GM21723 (cell line): ENCODE results near the gene CABCOCO1.
"Not testable (repeated sequence)": the region's sequence is repeated elsewhere in the genome, so short reads cannot be mapped to it uniquely, and the experiment has no call there.

ENCODE experiments used
- ATAC-seq: cut with Tn5 transposase; IDR thresholded peaks from one replicate; pipeline ENCODE4 v1.9.1; 2021; ENCODE audit warnings: mild to moderate bottlenecking, moderate library complexity; ENCODE audit not compliant: unreplicated experiment

Gene CABCOCO1

GRCh38 chr10:61642150-61642571 is 20.6 kb upstream of the CABCOCO1 start:
- ATAC-seq = no peak

DNA sequence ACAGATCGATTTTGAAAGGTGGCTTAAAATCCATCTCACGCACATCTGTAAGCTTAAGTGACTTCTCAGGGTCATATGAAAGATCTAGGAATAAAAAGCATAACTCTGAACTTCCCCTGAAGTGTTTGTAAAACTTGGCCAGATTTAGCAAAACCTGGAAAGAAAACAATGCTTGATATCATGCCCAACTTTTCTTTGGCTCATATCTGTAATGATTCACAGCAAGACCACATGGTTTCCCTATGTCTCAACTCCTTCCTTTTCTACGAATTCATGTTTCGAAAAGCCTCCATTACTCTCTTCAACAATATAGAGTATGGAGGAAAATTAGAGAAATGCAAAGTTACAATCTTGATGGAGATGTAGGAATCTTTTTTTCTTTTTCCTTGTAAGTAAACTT is 20.1 kb upstream of the CABCOCO1 start:
- ATAC-seq = no peak

GRCh38 chr10:61643316-61643751 is 19.4 kb upstream of the CABCOCO1 start:
- no peak for ATAC-seq

- ATAC-seq = no peak
These were observed 9.0 kb upstream of the CABCOCO1 start for GRCh38 chr10:61653699-61654098.

- no peak for ATAC-seq
These were observed 7.3 kb upstream of the CABCOCO1 start for GRCh38 chr10:61655335-61655851.

DNA sequence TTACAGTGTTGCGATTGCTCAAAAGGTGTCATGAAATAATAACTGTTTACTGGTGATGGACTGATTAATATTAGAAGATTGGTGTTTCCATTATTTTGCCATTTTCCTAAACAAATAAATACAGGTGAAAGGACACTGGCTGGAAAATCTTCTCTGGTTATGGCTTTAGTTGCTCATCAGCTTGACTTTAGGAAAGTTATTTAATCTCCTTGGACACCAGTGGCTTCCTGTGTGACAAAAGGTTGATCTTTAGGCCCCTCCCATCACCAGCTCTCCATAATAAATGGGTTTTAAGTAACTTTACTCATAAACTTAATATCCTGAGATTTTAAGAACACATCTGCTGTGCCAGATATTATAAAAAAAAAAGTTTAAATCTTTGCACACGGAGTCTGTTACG is 737 bp downstream of the CABCOCO1 start:
- no peak for ATAC-seq

GRCh38 chr10:61664985-61665384 is 2.3 kb downstream of the CABCOCO1 start:
- ATAC-seq = no peak

DNA sequence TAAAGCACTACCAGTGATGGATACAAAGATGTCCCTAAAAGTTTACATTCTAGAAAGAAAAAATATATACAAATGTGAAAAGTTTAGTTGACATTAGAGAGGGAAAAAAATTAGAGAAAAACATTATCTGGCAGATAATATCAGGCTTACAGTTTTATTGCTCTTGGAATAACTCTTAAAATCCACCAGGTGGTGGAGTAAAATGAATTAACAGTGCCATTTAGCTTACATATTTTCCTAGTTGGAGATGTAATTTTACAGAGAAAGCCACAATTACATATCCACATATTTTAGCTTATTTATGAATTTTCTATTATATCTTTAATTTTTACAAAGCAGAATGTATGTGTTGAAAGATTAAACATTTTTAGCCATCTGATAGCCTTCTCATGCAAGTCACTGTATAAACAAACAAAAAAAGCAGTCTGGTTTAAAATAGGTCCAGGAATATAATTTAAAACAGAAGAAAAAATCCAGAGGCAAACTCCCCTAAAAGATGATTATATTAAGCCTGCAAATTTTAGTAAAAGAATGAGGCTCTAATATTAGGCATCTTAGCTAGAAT is 6.5 kb downstream of the CABCOCO1 start:
- ATAC-seq = no peak

GRCh38 chr10:61669849-61670248 is 7.1 kb downstream of the CABCOCO1 start:
- no peak for ATAC-seq

- ATAC-seq = no peak
These were observed 10.6 kb downstream of the CABCOCO1 start for GRCh38 chr10:61673360-61673759.

DNA sequence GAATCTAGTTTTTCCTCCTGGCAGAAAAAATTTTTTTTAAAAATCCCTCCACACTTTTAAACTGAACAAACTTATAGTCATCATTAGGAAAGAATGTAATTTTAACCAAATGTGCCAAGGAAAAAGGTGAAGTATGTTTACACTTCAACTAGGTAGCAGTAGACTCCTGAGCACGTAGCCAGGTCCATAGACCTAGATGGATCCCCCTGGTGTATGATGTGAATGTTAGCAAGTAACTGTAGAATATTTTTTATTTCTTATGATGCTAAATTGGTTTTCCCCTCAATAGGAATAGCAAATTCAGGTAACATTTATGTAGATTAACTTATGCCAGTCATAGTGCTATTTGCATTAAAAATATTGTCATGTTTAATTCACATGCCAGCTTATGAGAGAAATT is 19.6 kb downstream of the CABCOCO1 start:
- ATAC-seq = no peak

GRCh38 chr10:61683319-61683718 is 20.6 kb downstream of the CABCOCO1 start:
- ATAC-seq = no peak

GRCh38 chr10:61684894-61685507 is 22.3 kb downstream of the CABCOCO1 start:
- no peak for ATAC-seq

- ATAC-seq = no peak
These were observed 26.0 kb downstream of the CABCOCO1 start for GRCh38 chr10:61688551-61689308.

DNA sequence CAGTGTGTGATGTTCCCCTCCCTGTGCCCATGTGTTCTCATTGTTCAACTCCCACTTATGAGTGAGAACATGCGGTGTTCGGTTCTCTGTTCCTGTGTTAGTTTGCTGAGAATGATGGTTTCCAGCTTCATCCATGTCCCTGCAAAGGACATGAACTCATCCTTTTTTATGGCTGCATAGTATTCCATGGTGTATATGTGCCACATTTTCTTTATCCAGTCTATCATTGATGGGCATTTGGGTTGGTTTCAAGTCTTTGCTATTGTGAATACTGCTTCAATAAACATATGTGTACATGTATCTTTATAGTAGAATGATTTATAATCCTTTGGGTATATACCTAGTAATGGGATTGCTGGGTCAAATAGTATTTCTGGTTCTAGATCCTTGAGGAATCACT is 28.9 kb downstream of the CABCOCO1 start:
- not testable (repeated sequence) for ATAC-seq

- no peak for ATAC-seq
These were observed 29.8 kb downstream of the CABCOCO1 start for GRCh38 chr10:61692447-61693010.

DNA sequence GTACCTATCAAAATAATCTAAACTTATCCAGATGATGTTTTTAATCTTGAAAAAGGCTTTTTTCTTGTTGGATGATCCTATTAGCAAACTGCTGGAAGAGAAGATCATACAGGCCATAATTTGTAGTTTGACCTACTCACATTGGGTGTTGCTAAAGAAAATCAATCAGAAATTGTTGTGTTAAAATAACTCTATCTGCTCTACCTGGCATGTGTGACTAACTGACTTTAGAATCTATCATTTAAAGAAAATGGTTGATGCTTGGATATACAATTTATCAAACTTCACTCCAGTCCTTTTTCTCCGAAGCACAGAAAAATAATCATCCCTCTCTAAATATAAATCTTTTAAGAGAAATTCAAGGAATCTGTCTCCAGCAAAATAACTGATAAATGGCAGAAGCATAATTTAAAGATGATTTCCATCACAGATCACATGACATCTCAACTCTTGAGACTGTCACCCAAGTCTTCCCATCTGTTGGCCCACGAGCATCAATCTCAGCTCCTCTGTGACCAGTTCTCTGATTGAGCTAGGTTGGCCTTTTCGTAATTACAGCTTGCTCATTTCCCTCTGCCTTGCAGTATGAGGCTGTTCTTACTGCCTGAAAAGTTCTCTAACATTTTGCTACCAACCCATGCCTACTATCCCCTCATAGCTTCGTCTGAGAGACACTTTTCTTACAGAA is 36.4 kb downstream of the CABCOCO1 start:
- ATAC-seq = no peak

DNA sequence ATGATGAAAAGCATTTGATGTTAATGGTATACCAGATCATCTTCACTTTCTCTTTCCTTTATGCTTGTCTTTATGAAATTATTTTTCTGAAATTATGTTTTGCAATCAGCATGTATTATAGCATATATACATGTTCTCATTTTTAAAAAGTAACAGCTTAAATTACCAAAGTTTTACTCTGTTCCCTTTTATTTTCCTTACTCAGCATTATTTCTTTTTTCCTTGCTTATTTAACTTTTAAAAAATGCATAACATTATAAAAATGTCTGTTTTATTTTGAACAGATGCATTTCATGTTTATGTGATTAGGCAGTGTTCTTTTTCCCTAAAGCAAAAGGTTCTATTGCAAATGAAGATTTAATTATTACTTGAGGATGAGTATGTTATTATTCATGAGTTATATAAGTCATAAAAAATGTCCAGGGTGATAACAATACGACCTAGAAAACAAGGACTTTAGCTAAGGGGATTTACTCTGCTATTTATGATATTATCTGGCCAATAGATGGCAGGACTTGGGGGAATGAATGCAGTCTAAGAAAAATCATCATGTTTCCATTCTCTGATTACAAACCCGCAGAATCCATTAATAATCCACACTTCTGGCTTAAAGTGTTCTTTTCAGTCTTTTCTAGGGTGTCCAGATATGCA is 38.5 kb downstream of the CABCOCO1 start:
- no peak for ATAC-seq

DNA sequence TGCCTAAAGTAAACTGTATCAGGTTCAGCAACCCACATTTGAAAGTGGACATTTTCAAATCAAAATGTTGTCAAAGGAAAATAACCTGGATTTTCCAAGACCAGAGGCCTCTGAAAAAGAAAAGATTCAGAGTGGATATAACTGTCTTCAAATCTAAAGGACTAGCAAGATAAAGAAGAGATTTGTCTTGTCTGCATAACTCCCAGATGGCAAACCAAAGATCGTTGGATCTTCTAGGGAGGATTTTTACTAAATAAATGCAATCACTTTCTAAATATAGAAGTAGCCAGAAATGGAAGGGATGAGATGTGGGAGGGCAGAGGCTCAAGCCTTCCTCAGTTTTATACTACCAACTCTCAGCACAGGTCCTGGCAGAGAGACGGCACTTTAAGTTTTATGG is 39.0 kb downstream of the CABCOCO1 start:
- no peak for ATAC-seq

DNA sequence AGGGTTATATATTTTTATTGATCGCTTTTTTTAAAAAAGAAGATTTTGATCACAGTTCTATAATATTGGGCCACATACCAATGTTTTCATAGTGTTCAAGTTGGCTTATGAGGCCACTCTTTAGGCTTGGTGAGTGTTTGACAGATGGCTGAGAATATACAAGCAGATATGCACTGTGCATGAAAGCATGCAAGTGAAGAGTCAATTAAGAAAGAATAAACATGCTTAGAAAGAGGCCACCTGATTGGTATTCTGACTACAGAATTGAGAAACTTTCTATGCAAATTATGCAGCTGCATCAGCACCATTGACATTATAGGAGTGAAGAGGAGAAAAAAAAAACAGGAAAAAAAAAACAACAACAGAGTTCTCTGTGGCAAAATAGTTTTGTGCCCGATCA is 39.9 kb downstream of the CABCOCO1 start:
- no peak for ATAC-seq
